ENCODE measurements around the gene TP53TG5.

TP53TG5 gene

GRCh38 chr20:45378191-45378590 lies at the start of gene TP53TG5:
TP53TG5 (minus strand) TSS chr20:45378325; CDS start chr20:45378236, 89 bp downstream.
- DNase-seq (ENCODE audit: low read depth in 3 of 3), result no peak

- no peak for DNase-seq (ENCODE audit: low read depth in 3 of 3)
These were observed 49.4 kb upstream of the TP53TG5 start for GRCh38 chr20:45427236-45428149.

GRCh38 chr20:45426320-45427016 lies 48.3 kb upstream of the TP53TG5 start:
- DNase-seq (ENCODE audit: low read depth in 3 of 3), result no peak

GRCh38 chr20:45425561-45425960 lies 47.4 kb upstream of the TP53TG5 start:
- no peak for DNase-seq (ENCODE audit: low read depth in 3 of 3)

GRCh38 chr20:45423700-45424099 lies 45.6 kb upstream of the TP53TG5 start:
- DNase-seq (ENCODE audit: low read depth in 3 of 3), result no peak

GRCh38 chr20:45420125-45420524 lies 42.0 kb upstream of the TP53TG5 start:
- DNase-seq (ENCODE audit: low read depth in 3 of 3), result no peak

GRCh38 chr20:45419188-45420091 lies 41.3 kb upstream of the TP53TG5 start:
- no peak for DNase-seq (ENCODE audit: low read depth in 3 of 3)

- no peak for DNase-seq (ENCODE audit: low read depth in 3 of 3)
These were observed 38.8 kb upstream of the TP53TG5 start for GRCh38 chr20:45416917-45417316.

GRCh38 chr20:45415822-45416637 lies 37.9 kb upstream of the TP53TG5 start, which contains the start of gene PIGT:
PIGT (plus strand) TSS chr20:45416141; CDS start chr20:45416157, 16 bp downstream.
- DNase-seq (ENCODE audit: low read depth in 3 of 3), result peak; percentile 57 to 82 (median 76)

- DNase-seq (ENCODE audit: low read depth in 3 of 3), result no peak
These were observed 35.4 kb upstream of the TP53TG5 start for GRCh38 chr20:45413479-45413878.

- DNase-seq (ENCODE audit: low read depth in 3 of 3), result no peak
These were observed 34.5 kb upstream of the TP53TG5 start for GRCh38 chr20:45412653-45413052.

GRCh38 chr20:45410887-45411286 lies 32.8 kb upstream of the TP53TG5 start:
- no peak for DNase-seq (ENCODE audit: low read depth in 3 of 3)

- no peak for DNase-seq (ENCODE audit: low read depth in 3 of 3)
These were observed 31.6 kb upstream of the TP53TG5 start for GRCh38 chr20:45409521-45410272.

GRCh38 chr20:45408646-45409213 lies 30.6 kb upstream of the TP53TG5 start:
- no peak for DNase-seq (ENCODE audit: low read depth in 3 of 3)

- peak in 2 of 3 experiments; percentile 10 to 21 for DNase-seq (ENCODE audit: low read depth in 3 of 3)
These were observed 29.9 kb upstream of the TP53TG5 start, which contains the start of gene DBNDD2 for GRCh38 chr20:45407783-45408645. DBNDD2 (plus strand) TSS chr20:45408289; CDS start chr20:45408468, 179 bp downstream.

- peak in 1 of 3 experiments; percentile 10 for DNase-seq (ENCODE audit: low read depth in 3 of 3)
These were observed 29.1 kb upstream of the TP53TG5 start for GRCh38 chr20:45407067-45407745.

GRCh38 chr20:45406260-45407066 lies 28.3 kb upstream of the TP53TG5 start:
- DNase-seq (ENCODE audit: low read depth in 3 of 3), result peak; percentile 29 to 58 (median 55)
